ENCODE data around the gene ATF5.

The ATF5 gene

GRCh38 chr19:49978324-49978723 lies 49.3 kb downstream of the ATF5 start:
- no peak overlapping the region for H3K4me3 Mint-ChIP-seq
- no peaks in the 10 kb centered on the region for H3K9me3 Mint-ChIP-seq
- peaks cover 2% of the 10 kb centered on the region for H3K4me1 Mint-ChIP-seq (ENCODE audit: low read depth)

GRCh38 chr19:49981603-49982593 lies 52.9 kb downstream of the ATF5 start:
- peaks cover 18% of the 10 kb centered on the region for H3K36me3 Mint-ChIP-seq (ENCODE audit: low read depth)
- no peak overlapping the region for H3K27ac Mint-ChIP-seq

More at GRCh38 chr19:49978324-49978723, 49.3 kb downstream of the ATF5 start:
- Mint-ChIP-seq H3K27me3 (ENCODE audit: low read depth) (no peaks in the 10 kb centered on the region), H3K36me3 (ENCODE audit: low read depth) (peaks cover 12% of the 10 kb centered on the region), H3K27ac (no peak overlapping the region)

More at GRCh38 chr19:49981603-49982593, 52.9 kb downstream of the ATF5 start:
- Mint-ChIP-seq H3K4me1 (ENCODE audit: low read depth) (peaks cover 2% of the 10 kb centered on the region), H3K27me3 (ENCODE audit: low read depth) (no peaks in the 10 kb centered on the region), H3K9me3 (no peaks in the 10 kb centered on the region), H3K4me3 (no peak overlapping the region)

All from T-helper 1 cell treated with Interleukin-12 subunit alpha and Interleukin-12 subunit beta and Interleukin-4 antibody, amounts not matched to agents 30 μg/mL and 1 μg/mL, for 36 hours (primary cell).